Neural progenitor cell (in vitro differentiated cells): ENCODE data around the gene SLC2A9. TPM values are rescaled to one million over a fixed set of nuclear protein-coding genes. Genes with fewer than 3 reads are reported as not detected.
"Not testable (repeated sequence)": the region's sequence is repeated elsewhere in the genome, so short reads cannot be mapped to it uniquely, and the experiment has no call there.

Experiments
- DNase-seq: peaks from one replicate; pipeline ENCODE4 v3.0.0-alpha.2; 2016; ENCODE audit warnings: low spot score
- H2AFZ ChIP-seq: fragments of 200-600 bp; sonication (generic); replicated peaks from 2 replicates; pipeline ENCODE4 v1.6.1; 2016; ENCODE audit warnings: antibody characterized with exemption
- H3F3A ChIP-seq: fragments of 200-600 bp; sonication (generic); 2 replicates; pipeline ENCODE4 v1.6.1; 2016; ENCODE audit warnings: antibody characterized with exemption, low read depth
- H3K27ac ChIP-seq: fragments of 200-600 bp; sonication (generic); 2 replicates; pipeline ENCODE4 v1.5.1; 2016; ENCODE audit warnings: mild to moderate bottlenecking
- H3K27me3 ChIP-seq: fragments of 200-600 bp; sonication (generic); 2 replicates; pipeline ENCODE4 v1.6.1; 2016; ENCODE audit warnings: mild to moderate bottlenecking, moderate library complexity
- H3K36me3 ChIP-seq: fragments of 200-600 bp; sonication (generic); 2 replicates; pipeline ENCODE4 v1.5.1; 2016
- H3K4me1 ChIP-seq: fragments of 200-600 bp; sonication (generic); 2 replicates; pipeline ENCODE4 v1.6.1; 2016; ENCODE audit warnings: mixed run types
- H3K4me2 ChIP-seq: fragments of 200-600 bp; sonication (generic); 2 replicates; pipeline ENCODE4 v1.6.1; 2016
- H3K4me3 ChIP-seq: fragments of 200-600 bp; sonication (generic); 2 replicates; pipeline ENCODE4 v1.5.1; 2016
- H3K79me2 ChIP-seq: fragments of 200-600 bp; sonication (generic); 2 replicates; pipeline ENCODE4 v1.6.1; 2016; ENCODE audit warnings: low read depth
- H3K9ac ChIP-seq: fragments of 200-600 bp; sonication (generic); 2 replicates; pipeline ENCODE4 v1.6.1; 2016
- H3K9me3 ChIP-seq: fragments of 200-600 bp; sonication (generic); 2 replicates; pipeline ENCODE4 v1.5.1; 2016; ENCODE audit warnings: low read depth
- H4K20me1 ChIP-seq: fragments of 200-600 bp; sonication (generic); 2 replicates; pipeline ENCODE4 v1.6.1; 2016; ENCODE audit warnings: low read depth
- H3K27ac Mint-ChIP-seq: 3 replicates; pipeline ENCODE4 v1.8.0; 2021; ENCODE audit warnings: mixed read lengths
- H3K27me3 Mint-ChIP-seq: 2 replicates; pipeline ENCODE4 v1.8.0; 2022; ENCODE audit warnings: low read depth, mild to moderate bottlenecking, inconsistent platforms, moderate library complexity, mixed read lengths; ENCODE audit not compliant: insufficient read depth
- H3K36me3 Mint-ChIP-seq: 3 replicates; pipeline ENCODE4 v1.8.0; 2021; ENCODE audit warnings: mixed read lengths
- H3K4me1 Mint-ChIP-seq: 3 replicates; pipeline ENCODE4 v1.8.0; 2021; ENCODE audit warnings: mixed read lengths
- H3K4me3 Mint-ChIP-seq: 3 replicates; pipeline ENCODE4 v1.8.0; 2021; ENCODE audit warnings: mild to moderate bottlenecking, moderate library complexity, mixed read lengths
- H3K9me3 Mint-ChIP-seq: 3 replicates; pipeline ENCODE4 v1.8.0; 2020; ENCODE audit warnings: mixed read lengths
- CTCF ChIP-seq: fragments of 200-600 bp; sonication (generic); IDR thresholded peaks from 2 replicates; pipeline ENCODE4 v1.5.1; 2017; ENCODE audit warnings: antibody characterized with exemption, mild to moderate bottlenecking
- EZH2 ChIP-seq: fragments of 200-600 bp; sonication (generic); IDR thresholded peaks from 2 replicates; pipeline ENCODE4 v1.6.1; 2017; ENCODE audit warnings: antibody characterized with exemption, mild to moderate bottlenecking, moderate library complexity
- EZH2phosphoT487 ChIP-seq: fragments of 200-600 bp; sonication (generic); IDR thresholded peaks from 2 replicates; pipeline ENCODE4 v1.6.1; 2017; ENCODE audit warnings: antibody characterized with exemption
- total RNA-seq: library from RNA; depleted of rRNA; stranded (reverse); fragments of >200 nt; gene quantifications from 2 replicates; pipeline ENCODE4 v1.2.3, GENCODE V29; 2015; ENCODE audit warnings: low replicate concordance

Gene SLC2A9
- total RNA-seq, 1 donor from 2014 or later: not detected

GRCh38 chr4:9983211-9983610, 38.1 kb downstream of the SLC2A9 start:
- Mint-ChIP-seq H3K27me3 (peaks cover 2% of the 10 kb centered on the region), H3K4me3 (no peak overlapping the region), H3K4me1 (peaks cover 5% of the 10 kb centered on the region), H3K27ac (no peak overlapping the region), H3K9me3 (peaks cover 7% of the 10 kb centered on the region), H3K36me3 (no peaks in the 10 kb centered on the region)
- no peak for TF ChIP-seq CTCF
- TF ChIP-seq EZH2: no peak
- no peak for TF ChIP-seq EZH2phosphoT487
- no peaks in the 10 kb centered on the region for H4K20me1 ChIP-seq
- no peak overlapping the region for H2AFZ ChIP-seq
- H3F3A ChIP-seq: no peaks in the 10 kb centered on the region
- H3K79me2 ChIP-seq: no peaks in the 10 kb centered on the region
- no peak overlapping the region for H3K4me3 ChIP-seq
- H3K27me3 ChIP-seq: peaks cover 6% of the 10 kb centered on the region
- no peak overlapping the region for H3K9ac ChIP-seq
- no peak overlapping the region for H3K4me2 ChIP-seq
- no peaks in the 10 kb centered on the region for H3K36me3 ChIP-seq
- no peak overlapping the region for H3K27ac ChIP-seq
- DNase-seq: no peak
- H3K9me3 ChIP-seq: no peaks in the 10 kb centered on the region
- H3K4me1 ChIP-seq: no peaks in the 10 kb centered on the region

- H3K27me3 Mint-ChIP-seq, H3K4me2 ChIP-seq, H3K36me3 Mint-ChIP-seq: not testable (repeated sequence)
Measured at GRCh38 chr4:9981899-9982298, 39.4 kb downstream of the SLC2A9 start.

GRCh38 chr4:9980898-9981297, 40.4 kb downstream of the SLC2A9 start:
- H4K20me1 ChIP-seq: no peaks in the 10 kb centered on the region
- no peak overlapping the region for H3K4me2 ChIP-seq
- peaks cover 5% of the 10 kb centered on the region for H3K4me1 Mint-ChIP-seq
- no peaks in the 10 kb centered on the region for H3K4me1 ChIP-seq
- H3K4me3 ChIP-seq: no peak overlapping the region
- no peaks in the 10 kb centered on the region for H3K36me3 Mint-ChIP-seq
- no peak for DNase-seq
- peaks cover 6% of the 10 kb centered on the region for H3K27me3 ChIP-seq
- H2AFZ ChIP-seq: no peak overlapping the region
- H3K79me2 ChIP-seq: no peaks in the 10 kb centered on the region
- H3K27ac ChIP-seq: no peak overlapping the region
- TF ChIP-seq EZH2 (no peak), EZH2phosphoT487 (no peak), CTCF (no peak)
- no peaks in the 10 kb centered on the region for H3K36me3 ChIP-seq
- no peak overlapping the region for H3K4me3 Mint-ChIP-seq
- no peak overlapping the region for H3K27ac Mint-ChIP-seq
- no peaks in the 10 kb centered on the region for H3K9me3 ChIP-seq
- peaks cover 2% of the 10 kb centered on the region for H3K27me3 Mint-ChIP-seq
- peaks cover 6% of the 10 kb centered on the region for H3K9me3 Mint-ChIP-seq
- H3K9ac ChIP-seq: no peak overlapping the region
- H3F3A ChIP-seq: no peaks in the 10 kb centered on the region

More at GRCh38 chr4:9981899-9982298, 39.4 kb downstream of the SLC2A9 start:
- H3K36me3 ChIP-seq, H3K79me2 ChIP-seq, H3K4me1 ChIP-seq, DNase-seq, H3F3A ChIP-seq, H3K4me1 Mint-ChIP-seq, H3K4me3 ChIP-seq, H3K27me3 ChIP-seq, H4K20me1 ChIP-seq, H3K9me3 Mint-ChIP-seq, H3K9me3 ChIP-seq, H3K27ac ChIP-seq, H3K9ac ChIP-seq, H3K27ac Mint-ChIP-seq, H2AFZ ChIP-seq, H3K4me3 Mint-ChIP-seq: not testable (repeated sequence)

DNA sequence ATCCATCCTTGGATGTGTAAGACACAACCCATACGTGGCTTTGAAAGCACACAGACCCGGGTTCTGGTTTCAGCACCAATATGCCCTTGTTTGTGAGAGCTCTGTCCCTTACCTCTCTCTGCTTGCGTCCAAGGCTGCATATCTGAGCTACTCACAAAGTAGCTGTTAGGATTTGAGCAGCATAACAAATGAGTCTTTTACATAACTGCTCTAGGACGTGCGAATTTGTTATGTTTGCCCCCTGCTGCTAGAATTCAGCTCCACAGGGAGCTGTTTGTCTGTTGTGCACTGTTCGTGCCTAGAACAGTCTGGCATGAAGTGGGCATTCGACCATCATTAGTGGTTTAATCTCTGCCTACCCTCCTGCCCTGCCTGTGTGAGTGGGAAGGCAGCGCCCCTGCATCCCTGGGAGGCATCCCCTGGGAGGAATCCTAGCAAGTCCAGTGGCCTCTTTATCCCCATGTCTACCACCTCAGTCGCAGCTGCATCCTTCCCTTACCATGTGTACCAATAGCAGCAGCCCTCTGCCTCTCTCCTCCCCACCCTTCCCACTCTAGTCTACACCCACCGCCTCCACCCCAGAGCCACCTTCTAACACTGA, 42.1 kb downstream of the SLC2A9 start:
- Histone ChIP-seq H3K4me1 (no peaks in the 10 kb centered on the region), H2AFZ (peak overlapping the region; percentile 6), H3K27ac (no peak overlapping the region), H3K4me3 (no peak overlapping the region), H3F3A (no peaks in the 10 kb centered on the region), H3K36me3 (no peaks in the 10 kb centered on the region), H3K79me2 (no peaks in the 10 kb centered on the region), H3K9me3 (no peaks in the 10 kb centered on the region), H3K4me2 (no peak overlapping the region), H3K9ac (no peak overlapping the region), H3K27me3 (peaks cover 6% of the 10 kb centered on the region), H4K20me1 (no peaks in the 10 kb centered on the region)
- Mint-ChIP-seq H3K36me3 (no peaks in the 10 kb centered on the region), H3K4me1 (peaks cover 5% of the 10 kb centered on the region), H3K9me3 (peaks cover 4% of the 10 kb centered on the region), H3K27me3 (no peaks in the 10 kb centered on the region), H3K4me3 (no peak overlapping the region), H3K27ac (no peak overlapping the region)
- TF ChIP-seq CTCF: no peak
- no peak for TF ChIP-seq EZH2phosphoT487
- DNase-seq: no peak
